HG03378 (cell line): ENCODE results near the gene GMDS.

Experiments used
- ATAC-seq: cut with Tn5 transposase; IDR thresholded peaks from one replicate; pipeline ENCODE4 v1.9.1; 2021; ENCODE audit warnings: mild to moderate bottlenecking, moderate library complexity; ENCODE audit not compliant: unreplicated experiment

GMDS gene

GRCh38 chr6:2182251-2182650 is 63.2 kb downstream of the GMDS start:
- no peak for ATAC-seq

- ATAC-seq: no peak
These were observed 63.8 kb downstream of the GMDS start for GRCh38 chr6:2181567-2181966.

GRCh38 chr6:2179950-2180349 is 65.5 kb downstream of the GMDS start:
- no peak for ATAC-seq

- no peak for ATAC-seq
These were observed 66.2 kb downstream of the GMDS start for GRCh38 chr6:2179241-2179640.

GRCh38 chr6:2178125-2178524 is 67.3 kb downstream of the GMDS start:
- no peak for ATAC-seq

- no peak for ATAC-seq
These were observed 69.6 kb downstream of the GMDS start for GRCh38 chr6:2175825-2176224.

GRCh38 chr6:2173203-2173961 is 72.0 kb downstream of the GMDS start:
- ATAC-seq: no peak

- ATAC-seq: no peak
These were observed 73.7 kb downstream of the GMDS start for GRCh38 chr6:2171728-2172127.

GRCh38 chr6:2168480-2168879 is 76.9 kb downstream of the GMDS start:
- no peak for ATAC-seq

GRCh38 chr6:2166717-2167116 is 78.7 kb downstream of the GMDS start:
- ATAC-seq: no peak

GRCh38 chr6:2165286-2165685 is 80.1 kb downstream of the GMDS start:
- no peak for ATAC-seq

- no peak for ATAC-seq
These were observed 80.9 kb downstream of the GMDS start for GRCh38 chr6:2164481-2164880.

- no peak for ATAC-seq
These were observed 83.3 kb downstream of the GMDS start for GRCh38 chr6:2162079-2162445.

GRCh38 chr6:2158596-2159271 is 86.7 kb downstream of the GMDS start:
- ATAC-seq: no peak

GRCh38 chr6:2157441-2158127 is 87.8 kb downstream of the GMDS start:
- ATAC-seq: peak; percentile 51

GRCh38 chr6:2155206-2155605 is 90.2 kb downstream of the GMDS start:
- no peak for ATAC-seq

GRCh38 chr6:2149361-2150006 is 95.9 kb downstream of the GMDS start:
- no peak for ATAC-seq

GRCh38 chr6:2148748-2149147 is 96.7 kb downstream of the GMDS start:
- no peak for ATAC-seq

GRCh38 chr6:2147766-2148448 is 97.5 kb downstream of the GMDS start:
- no peak for ATAC-seq

- no peak for ATAC-seq
These were observed 98.1 kb downstream of the GMDS start for GRCh38 chr6:2147261-2147660.

GRCh38 chr6:2144210-2144609 is 101.2 kb downstream of the GMDS start:
- no peak for ATAC-seq
